ENCODE results near the gene PACRG. TPM values are rescaled to one million over a fixed set of nuclear protein-coding genes. Genes with fewer than 3 reads are reported as not detected.

PACRG gene
- total and polyA plus RNA-seq, 2 of the 8 experiments (the other 6 are each of a cell fraction or from before 2014, with no cell fraction given): 0.44 to 0.54 TPM

- POLR2A ChIA-PET (ENCODE audit: partially characterized antibody): no interaction called here
- no peak overlapping the region for H3K18ac ChIP-seq (ENCODE audit: extremely low read depth, low read length)
- DNase-seq (ENCODE audit: low read depth in 1 of 2, low spot score in 2 of 2): no peak
- H3K36me3 ChIP-seq (ENCODE audit: control insufficient read depth in 2 of 4, insufficient read depth in 4 of 4, low read length in 3 of 4): no peaks in the 10 kb centered on the region
- H2BK15ac ChIP-seq (ENCODE audit: low read length): no peak overlapping the region
- no peak overlapping the region for H3K4me3 ChIP-seq (ENCODE audit: extremely low read depth in 1 of 4, insufficient read depth in 2 of 4, low read depth in 3 of 4, low read length in 4 of 4)
- no peak overlapping the region for H3K27ac ChIP-seq (ENCODE audit: low read depth, low read length)
- H4K20me1 ChIP-seq (replicated peaks in 1 of 2; ENCODE audit: control insufficient read depth in 1 of 2, insufficient read depth in 2 of 2, low read length in 2 of 2): no peaks in the 10 kb centered on the region
- TF ChIP-seq TEAD4 (IDR thresholded peaks at IDR 0.05; ENCODE audit: low read depth, low read length): no peak
- no peak for TF ChIP-seq CHD1 (IDR thresholded peaks at IDR 0.05; ENCODE audit: low read depth, low read length)
- no peak for TF ChIP-seq KDM5A (IDR thresholded peaks at IDR 0.05; ENCODE audit: low read length)
- no peak for TF ChIP-seq SUZ12 (IDR thresholded peaks at IDR 0.05; ENCODE audit: low read length)
- no peak for TF ChIP-seq GTF2F1 (IDR thresholded peaks at IDR 0.05; ENCODE audit: borderline replicate concordance, low read depth, low read length)
- TF ChIP-seq SIN3A (conservative IDR thresholded peaks at IDR 0.05 in 1 of 2, IDR thresholded peaks at IDR 0.05 in 1 of 2; ENCODE audit: low read depth in 1 of 2, low read length in 2 of 2): no peak
- no peak for TF ChIP-seq FOSL1 (IDR thresholded peaks at IDR 0.05; ENCODE audit: insufficient read depth, low read depth, low read length)
- TF ChIP-seq RBBP5 (IDR thresholded peaks at IDR 0.05; ENCODE audit: borderline replicate concordance, low read depth, low read length): no peak
- no peak for TF ChIP-seq JUND (IDR thresholded peaks at IDR 0.05; ENCODE audit: low read length)
- TF ChIP-seq SAP30 (IDR thresholded peaks at IDR 0.05; ENCODE audit: insufficient read depth, insufficient replicate concordance, low read length): no peak
- H3K27me3 ChIP-seq (replicated peaks in 1 of 4; ENCODE audit: control insufficient read depth in 3 of 4, extremely low read depth in 1 of 4, insufficient read depth in 3 of 4, low read length in 3 of 4): no peaks in the 10 kb centered on the region
- no peak overlapping the region for H4K5ac ChIP-seq (ENCODE audit: insufficient read length, low read depth, low read length)
- H3K23me2 ChIP-seq (ENCODE audit: low read depth, low read length): no peaks in the 10 kb centered on the region
- no peak overlapping the region for H2BK20ac ChIP-seq (ENCODE audit: low read length)
- no peak overlapping the region for H2BK5ac ChIP-seq (ENCODE audit: low read depth, low read length)
- H3K14ac ChIP-seq (ENCODE audit: insufficient read length): no peak overlapping the region
- CTCF ChIA-PET (ENCODE audit: partially characterized antibody): no interaction called here
- no peak overlapping the region for H3K4ac ChIP-seq (replicated peaks; ENCODE audit: insufficient read length, low read depth, low read length)
- no peak overlapping the region for H4K91ac ChIP-seq (replicated peaks; ENCODE audit: insufficient read length, low read length)
- H3K9me3 ChIP-seq (ENCODE audit: insufficient read depth in 2 of 2, low read depth in 1 of 2, low read length in 1 of 2): no peaks in the 10 kb centered on the region
- H2BK12ac ChIP-seq (ENCODE audit: low read depth, low read length): no peak overlapping the region
- H3K4me1 ChIP-seq (replicated peaks in 1 of 4; ENCODE audit: control insufficient read depth in 3 of 4, insufficient read depth in 4 of 4, low read length in 3 of 4): no peaks in the 10 kb centered on the region; a peak in 2 of 7 replicates
- H2BK120ac ChIP-seq (replicated peaks; ENCODE audit: low read depth, low read length): no peak overlapping the region
- no peaks in the 10 kb centered on the region for H3K79me1 ChIP-seq (ENCODE audit: low read depth, low read length)
- no peak overlapping the region for H4K8ac ChIP-seq (ENCODE audit: extremely low read depth, insufficient read depth, low read length)
- WGBS, 2 experiments (ENCODE audit: extremely low coverage in 1 of 2, insufficient coverage in 1 of 2, insufficient read length in 1 of 2, insufficient replicate concordance in 2 of 2, low coverage in 1 of 2, low lambda C conversion rate in 2 of 2, missing lambda C conversion rate in 1 of 2): 84% methylated on average over 6 of the region's 6 CpGs; no CpG with 5 or more reads in 1 of the 2 experiments
- no peak overlapping the region for H3K4me2 ChIP-seq (ENCODE audit: insufficient read depth in 1 of 2, low read depth in 2 of 2, low read length in 2 of 2)
- no peak for FAIRE-seq
- no peak overlapping the region for H3K9ac ChIP-seq (replicated peaks in 1 of 4; ENCODE audit: extremely low read depth in 1 of 4, low read depth in 3 of 4, low read length in 3 of 4)
- H2AFZ ChIP-seq (ENCODE audit: low read length): no peak overlapping the region
- no peak overlapping the region for H3K56ac ChIP-seq (replicated peaks; ENCODE audit: insufficient read length, low read depth, low read length)
- H3K79me2 ChIP-seq (ENCODE audit: control insufficient read depth in 1 of 2, insufficient read depth in 2 of 2, low read length in 2 of 2): no peaks in the 10 kb centered on the region
- H3K23ac ChIP-seq (ENCODE audit: insufficient read length): no peak overlapping the region
- H2AK5ac ChIP-seq (ENCODE audit: low read depth, low read length): no peak overlapping the region
Observed at GRCh38 chr6:163133691-163134090, 405.9 kb downstream of the PACRG start.
